Nucleus accumbens (tissue), 56 donors: Measurements from ENCODE around the gene COA8.

Source experiments
- DNase-seq, 56 donors: peaks; one replicate each; lab custom pipeline; 2025; lab: John Stamatoyannopoulos, UW

The COA8 gene

GRCh38 chr14:103547455-103547940, 15.3 kb upstream of the COA8 start:
- DNase-seq, result no peak

- DNase-seq, result no peak
Measured at GRCh38 chr14:103547941-103548462, 14.8 kb upstream of the COA8 start.

GRCh38 chr14:103548463-103549351, 14.1 kb upstream of the COA8 start:
- DNase-seq, result peak in 25 of 56 donors; percentile 33 to 77 (median 58)

GRCh38 chr14:103549361-103550311, 13.1 kb upstream of the COA8 start:
- DNase-seq, result peak in 53 of 56 donors; percentile 28 to 92 (median 74)

GRCh38 chr14:103550451-103551337, 12.1 kb upstream of the COA8 start:
- peak in 4 of 56 donors; percentile 25 to 63 (median 56) for DNase-seq

- DNase-seq, result peak in 15 of 56 donors; percentile 32 to 71 (median 43)
Measured at GRCh38 chr14:103551338-103551762, 11.4 kb upstream of the COA8 start.

- DNase-seq, result no peak
Measured at GRCh38 chr14:103552011-103552845, 10.5 kb upstream of the COA8 start.

- no peak for DNase-seq
Measured at GRCh38 chr14:103552846-103553210, 9.9 kb upstream of the COA8 start.

- DNase-seq, result no peak
Measured at GRCh38 chr14:103555559-103556337, 7.0 kb upstream of the COA8 start.

GRCh38 chr14:103556946-103557758, 5.6 kb upstream of the COA8 start:
- DNase-seq, result no peak

- DNase-seq, result no peak
Measured at GRCh38 chr14:103558071-103558882, 4.5 kb upstream of the COA8 start.

- DNase-seq, result no peak
Measured at GRCh38 chr14:103559766-103560165, 3.0 kb upstream of the COA8 start.

GRCh38 chr14:103560691-103561090, 2.1 kb upstream of the COA8 start:
- DNase-seq, result no peak

GRCh38 chr14:103561381-103562178, 1.2 kb upstream of the COA8 start:
- no peak for DNase-seq

GRCh38 chr14:103562179-103562428, 656 bp upstream of the COA8 start:
- no peak for DNase-seq

- DNase-seq, result no peak
Measured at GRCh38 chr14:103563226-103563620, 463 bp downstream of the COA8 start.
